Heart left ventricle (tissue), 13 donors: ENCODE results near the gene CABLES1.

ENCODE experiments used
- CTCF ChIP-seq, 12 donors: fragments of 200-600 bp; sonication (generic) in 4 of 12; IDR thresholded peaks; one replicate each; pipeline versions ENCODE4 v1.5.0 to v1.8.0; 2018 to 2022; ENCODE audit warnings: antibody characterized with exemption in 12 of 12, mild to moderate bottlenecking in 5 of 12
- POLR2A ChIP-seq, 2 donors: fragments of 450-650 bp; IDR thresholded peaks; one replicate each; pipeline ENCODE4 v1.6.1; 2017; ENCODE audit warnings: antibody characterized with exemption in 2 of 2, mild to moderate bottlenecking in 2 of 2, moderate library complexity in 2 of 2
- donor health status: ischemic (EF 13 %, LVEDD 7.1; RV severe dilation, severe dysfunction).
- donor health status: DM: no; HTN: yes; CAD: no.
- donor health status: DM: no; HTN: no; CAD: no.
- donor health status: ischemic (EF 25% LVEDD 6.9; RV normal size, moderate dysfunction).
- donor health status: ischemic (EF 25% LVEDD 5.7; RV mildly dilated, moderate dysfunction).
- donor health status: ischemic (EF 35%, LVEDD 5.7; RV mildly dilated, moderate dysfunction).
- donor health status: nonischemic (EF 11% LVEDD 7.7; RV severe dilation, severe dysfunction).
- donor health status: DM: yes; HTN: yes; CAD: no.
- donor health status: PGD.
- donor health status: ischemic (EF 29% LVEDD 5.4; RV normal size, mild dysfunction).
- donor health status: nonischemic (EF 23%, LVEDD 6.1; RV moderate dilation, normal function).

DNA sequence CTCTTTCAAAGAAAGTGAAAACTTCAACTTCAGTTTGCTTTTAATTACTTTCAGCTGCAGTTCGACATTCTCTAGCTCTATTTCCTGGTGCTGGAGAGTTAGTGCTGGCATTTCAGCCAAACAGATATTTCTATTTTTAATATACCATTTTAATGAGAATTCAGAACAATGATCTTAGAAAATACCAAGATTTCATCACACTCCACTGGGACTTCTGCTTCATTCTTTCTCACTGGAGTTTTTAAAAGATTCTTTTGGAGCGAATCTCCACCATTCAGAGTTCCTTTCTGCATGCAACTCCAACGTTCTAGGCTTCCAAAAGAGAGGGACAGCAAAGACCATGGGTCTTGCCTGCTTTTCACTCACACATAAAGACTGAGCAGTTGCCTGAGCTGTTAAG, 94.2 kb downstream of the CABLES1 start:
- no peak for TF ChIP-seq CTCF (IDR thresholded peaks at IDR 0.05)
- TF ChIP-seq POLR2A (IDR thresholded peaks at IDR 0.05): no peak
